Non-pigmented ciliary epithelial cell (primary cell): ENCODE data around the gene CREB3L1.

Experiments
- DNase-seq: peaks from one replicate; pipeline ENCODE4 v3.0.0-alpha.2; 2010; ENCODE audit warnings: low read depth

Gene CREB3L1

GRCh38 chr11:46366661-46367161 is 89.2 kb downstream of the CREB3L1 start:
- DNase-seq: no peak

GRCh38 chr11:46367244-46367915 is 89.9 kb downstream of the CREB3L1 start:
- no peak for DNase-seq

- DNase-seq: no peak
Observed at GRCh38 chr11:46367916-46368267, 90.4 kb downstream of the CREB3L1 start.

GRCh38 chr11:46369458-46370152 is 92.1 kb downstream of the CREB3L1 start:
- DNase-seq: no peak

- DNase-seq: no peak
Observed at GRCh38 chr11:46370253-46370652, 92.8 kb downstream of the CREB3L1 start.
